Neural cell (in vitro differentiated cells): ENCODE measurements around the gene HEPHL1. TPM values are rescaled to one million over a fixed set of nuclear protein-coding genes. Genes with fewer than 3 reads are reported as not detected.
"Not testable (repeated sequence)": the region's sequence is repeated elsewhere in the genome, so short reads cannot be mapped to it uniquely, and the experiment has no call there.

ENCODE experiments used
- H2AFZ ChIP-seq: fragments of 200-600, 300-800 bp; sonication (generic), shearing (Covaris generic); 2 replicates; pipeline ENCODE4 v1.6.0; 2014; ENCODE audit warnings: low read depth, mild to moderate bottlenecking, antibody characterized with exemption, low read length, moderate library complexity
- H3F3A ChIP-seq: fragments of 200-600 bp; shearing (Covaris generic); 2 replicates; pipeline ENCODE4 v1.6.1; 2016; ENCODE audit warnings: mild to moderate bottlenecking, moderate library complexity, mixed read lengths, antibody characterized with exemption, low read length; ENCODE audit not compliant: insufficient read depth, poor library complexity, severe bottlenecking
- H3K27ac ChIP-seq: fragments of 200-600, 300-800 bp; sonication (generic), shearing (Covaris generic); 2 replicates; pipeline ENCODE4 v1.5.1; 2014; ENCODE audit warnings: mild to moderate bottlenecking, low read length, moderate library complexity
- H3K27me3 ChIP-seq: fragments of 300-800, 200-600 bp; sonication (generic), shearing (Covaris generic); 2 replicates; pipeline ENCODE4 v1.6.0; 2014; ENCODE audit warnings: mild to moderate bottlenecking, low read depth, low read length, moderate library complexity; ENCODE audit not compliant: insufficient read depth
- H3K36me3 ChIP-seq: fragments of 300-800, 200-600 bp; sonication (generic), shearing (Covaris generic); 2 replicates; pipeline ENCODE4 v1.5.1; 2014; ENCODE audit warnings: mild to moderate bottlenecking, antibody characterized with exemption, low read length, moderate library complexity; ENCODE audit not compliant: insufficient read depth
- H3K4me2 ChIP-seq: fragments of 300-800, 200-600 bp; sonication (generic), shearing (Covaris generic); 2 replicates; pipeline ENCODE4 v1.6.0; 2014; ENCODE audit warnings: mild to moderate bottlenecking, low read length
- H3K4me3 ChIP-seq: fragments of 300-800, 200-600 bp; sonication (generic), shearing (Covaris generic); 2 replicates; pipeline ENCODE4 v1.5.1; 2014; ENCODE audit warnings: mild to moderate bottlenecking, low read length, moderate library complexity
- H3K79me2 ChIP-seq: fragments of 200-600 bp; shearing (Covaris generic); replicated peaks from 2 replicates; pipeline ENCODE4 v1.6.0; 2014; ENCODE audit warnings: mild to moderate bottlenecking, low read length, moderate library complexity; ENCODE audit not compliant: insufficient read depth
- H3K9ac ChIP-seq: fragments of 300-800, 200-600 bp; sonication (generic), shearing (Covaris generic); 2 replicates; pipeline ENCODE4 v1.6.1; 2016; ENCODE audit warnings: mild to moderate bottlenecking, low read length, mixed read lengths
- H3K9me2 ChIP-seq: fragments of 200-600 bp; shearing (Covaris generic); 2 replicates; pipeline ENCODE4 v1.6.1; 2016; ENCODE audit warnings: mild to moderate bottlenecking, low read length, mixed read lengths; ENCODE audit not compliant: insufficient read depth
- H3K9me3 ChIP-seq: fragments of 200-600, 300-800 bp; sonication (generic), shearing (Covaris generic); 2 replicates; pipeline ENCODE4 v1.6.1; 2016; ENCODE audit warnings: mild to moderate bottlenecking, mixed run types, low read length, moderate library complexity, mixed read lengths
- H4K20me1 ChIP-seq: fragments of 200-600 bp; shearing (Covaris generic); 2 replicates; pipeline ENCODE4 v1.6.1; 2016; ENCODE audit warnings: mild to moderate bottlenecking, mixed run types; ENCODE audit not compliant: insufficient read depth
- CTCF ChIP-seq: fragments of 450-650 bp; IDR thresholded peaks from 2 replicates; pipeline ENCODE4 v1.5.1; 2014; ENCODE audit warnings: antibody characterized with exemption, mild to moderate bottlenecking, moderate library complexity; ENCODE audit not compliant: poor library complexity, severe bottlenecking
- EP300 ChIP-seq: fragments of 450-650 bp; conservative IDR thresholded peaks from 2 replicates; pipeline ENCODE4 v1.6.1; 2014; ENCODE audit warnings: antibody characterized with exemption, mild to moderate bottlenecking, moderate library complexity; ENCODE audit not compliant: poor library complexity, severe bottlenecking
- EZH2 ChIP-seq: fragments of 200-600, 300-800 bp; shearing (Covaris generic), sonication (generic); IDR thresholded peaks from 2 replicates; pipeline ENCODE4 v1.6.1; 2014; ENCODE audit warnings: antibody characterized with exemption, low read length, borderline replicate concordance, mild to moderate bottlenecking; ENCODE audit not compliant: insufficient read depth, poor library complexity, severe bottlenecking
- MXI1 ChIP-seq: fragments of 450-650 bp; conservative IDR thresholded peaks from 2 replicates; pipeline ENCODE4 v1.6.1; 2014; ENCODE audit warnings: antibody characterized with exemption, mild to moderate bottlenecking; ENCODE audit not compliant: poor library complexity, severe bottlenecking
- RAD21 ChIP-seq: fragments of 450-650 bp; conservative IDR thresholded peaks from 2 replicates; pipeline ENCODE4 v1.6.1; 2014; ENCODE audit warnings: antibody characterized with exemption, mild to moderate bottlenecking, moderate library complexity
- REST ChIP-seq: IDR thresholded peaks from 2 replicates; pipeline ENCODE4 v1.6.1; 2012; ENCODE audit warnings: borderline replicate concordance
- SMC3 ChIP-seq: fragments of 450-650 bp; conservative IDR thresholded peaks from 2 replicates; pipeline ENCODE4 v1.6.1; 2014; ENCODE audit warnings: antibody characterized with exemption, mild to moderate bottlenecking, moderate library complexity; ENCODE audit not compliant: poor library complexity
- TAF1 ChIP-seq: IDR thresholded peaks from 2 replicates; pipeline ENCODE4 v1.6.1; 2012; ENCODE audit warnings: low read depth
- polyA minus RNA-seq: library from RNA; depleted of rRNA, polyadenylated mRNA; stranded (reverse); fragments of >200 nt; gene quantifications from 2 replicates; pipeline ENCODE4 v1.2.3, GENCODE V29; 2014
- polyA plus RNA-seq: library from polyadenylated mRNA; depleted of rRNA; stranded (reverse); fragments of >200 nt; gene quantifications from 2 replicates; pipeline ENCODE4 v1.2.3, GENCODE V29; 2014

The HEPHL1 gene
- polyA plus RNA-seq = not detected in 2 replicates
- not detected in 2 replicates for polyA minus RNA-seq

GRCh38 chr11:94020777-94021481 is at the start of gene HEPHL1:
Gene HEPHL1, plus strand, starts transcription at chr11:94021354. Its CDS starts 15 bp downstream, at chr11:94021369.
- Histone ChIP-seq H3K9me3 (no peaks in the 10 kb centered on the region), H3K4me3 (no peak within 1 kb of the TSS), H3K9me2 (no peaks in the 10 kb centered on the region), H2AFZ (no peak within 1 kb of the TSS), H3F3A (no peaks in the 10 kb centered on the region), H3K27ac (no peak within 1 kb of the TSS), H3K4me2 (no peak within 1 kb of the TSS), H3K79me2 (no peaks in the 10 kb centered on the region), H3K27me3 (no peaks in the 10 kb centered on the region), H4K20me1 (no peaks in the 10 kb centered on the region), H3K36me3 (no peaks in the 10 kb centered on the region), H3K9ac (no peak within 1 kb of the TSS)
- TF ChIP-seq SMC3 (no peak), MXI1 (no peak), TAF1 (no peak), EZH2 (no peak), REST (no peak), RAD21 (no peak), CTCF (no peak), EP300 (no peak)

- no peak for TF ChIP-seq TAF1
- peaks cover 5% of the 10 kb centered on the region for H3K9me3 ChIP-seq
- no peak overlapping the region for H3K9ac ChIP-seq
- H3K79me2 ChIP-seq = no peaks in the 10 kb centered on the region
- no peak overlapping the region for H3K27ac ChIP-seq
- H3F3A ChIP-seq = no peaks in the 10 kb centered on the region
- no peaks in the 10 kb centered on the region for H4K20me1 ChIP-seq
- no peak overlapping the region for H2AFZ ChIP-seq
- H3K4me3 ChIP-seq = no peak overlapping the region
- no peaks in the 10 kb centered on the region for H3K27me3 ChIP-seq
- H3K4me2 ChIP-seq = no peak overlapping the region
- no peaks in the 10 kb centered on the region for H3K36me3 ChIP-seq
- H3K9me2 ChIP-seq = no peaks in the 10 kb centered on the region
Observed at GRCh38 chr11:93972790-93973189, 48.4 kb upstream of the HEPHL1 start.

GRCh38 chr11:93973322-93974051 is 47.7 kb upstream of the HEPHL1 start:
- not testable (repeated sequence) for H3K27ac ChIP-seq, H3K79me2 ChIP-seq, H3F3A ChIP-seq, H2AFZ ChIP-seq, H3K36me3 ChIP-seq, H4K20me1 ChIP-seq, H3K4me2 ChIP-seq, H3K9me3 ChIP-seq, H3K9me2 ChIP-seq, H3K27me3 ChIP-seq, H3K4me3 ChIP-seq, H3K9ac ChIP-seq
